ENCODE data around the gene SP6. TPM values are rescaled to one million over a fixed set of nuclear protein-coding genes. Genes with fewer than 3 reads are reported as not detected.

Gene SP6
- total RNA-seq, 1 donor from 2014 or later = 2.5 TPM

GRCh38 chr17:47812146-47812920 lies 38.6 kb downstream of the SP6 start:
- H3K27me3 ChIP-seq (ENCODE audit: control insufficient read depth, insufficient read depth, low read length) = no peaks in the 10 kb centered on the region
- no peak for DNase-seq (ENCODE audit: low read depth)
- no peak for TF ChIP-seq CTCF (IDR thresholded peaks at IDR 0.05; ENCODE audit: insufficient read depth, low read length, poor library complexity, severe bottlenecking)
- H3K36me3 ChIP-seq (ENCODE audit: control insufficient read depth, insufficient read depth, low read length) = peaks cover 1% of the 10 kb centered on the region
- no peak overlapping the region for H3K4me3 ChIP-seq (ENCODE audit: low read depth, low read length)

DNA sequence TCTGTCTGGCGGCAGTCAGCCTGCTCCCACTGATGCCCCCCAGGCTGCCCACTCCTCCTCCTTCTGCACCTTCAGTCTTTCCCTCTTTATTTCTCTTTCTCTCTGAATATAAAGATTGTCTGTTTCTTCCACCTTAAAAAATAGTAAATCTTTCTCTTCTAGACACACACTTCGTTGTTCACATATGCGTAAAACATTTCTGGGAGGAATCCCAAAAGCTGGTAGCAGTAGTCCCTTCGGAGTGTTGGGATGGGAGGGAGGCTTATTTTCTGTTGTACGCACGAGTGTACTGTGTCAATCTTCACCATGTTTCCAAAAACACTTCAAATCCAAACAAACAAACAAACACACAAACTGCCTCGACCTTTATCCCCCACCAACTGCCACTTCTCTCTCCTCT lies 39.3 kb downstream of the SP6 start:
- TF ChIP-seq CTCF (IDR thresholded peaks at IDR 0.05; ENCODE audit: insufficient read depth, low read length, poor library complexity, severe bottlenecking) = no peak
- Histone ChIP-seq H3K4me3 (ENCODE audit: low read depth, low read length) (no peak overlapping the region), H3K36me3 (ENCODE audit: control insufficient read depth, insufficient read depth, low read length) (peaks cover 1% of the 10 kb centered on the region), H3K27me3 (ENCODE audit: control insufficient read depth, insufficient read depth, low read length) (no peaks in the 10 kb centered on the region)
- no peak for DNase-seq (ENCODE audit: low read depth)

- H3K4me3 ChIP-seq (ENCODE audit: low read depth, low read length) = no peak overlapping the region
- no peaks in the 10 kb centered on the region for H3K27me3 ChIP-seq (ENCODE audit: control insufficient read depth, insufficient read depth, low read length)
- no peak for DNase-seq (ENCODE audit: low read depth)
- TF ChIP-seq CTCF (IDR thresholded peaks at IDR 0.05; ENCODE audit: insufficient read depth, low read length, poor library complexity, severe bottlenecking) = no peak
- H3K36me3 ChIP-seq (ENCODE audit: control insufficient read depth, insufficient read depth, low read length) = peaks cover 1% of the 10 kb centered on the region
Observed at GRCh38 chr17:47810901-47811635, 39.9 kb downstream of the SP6 start.

DNA sequence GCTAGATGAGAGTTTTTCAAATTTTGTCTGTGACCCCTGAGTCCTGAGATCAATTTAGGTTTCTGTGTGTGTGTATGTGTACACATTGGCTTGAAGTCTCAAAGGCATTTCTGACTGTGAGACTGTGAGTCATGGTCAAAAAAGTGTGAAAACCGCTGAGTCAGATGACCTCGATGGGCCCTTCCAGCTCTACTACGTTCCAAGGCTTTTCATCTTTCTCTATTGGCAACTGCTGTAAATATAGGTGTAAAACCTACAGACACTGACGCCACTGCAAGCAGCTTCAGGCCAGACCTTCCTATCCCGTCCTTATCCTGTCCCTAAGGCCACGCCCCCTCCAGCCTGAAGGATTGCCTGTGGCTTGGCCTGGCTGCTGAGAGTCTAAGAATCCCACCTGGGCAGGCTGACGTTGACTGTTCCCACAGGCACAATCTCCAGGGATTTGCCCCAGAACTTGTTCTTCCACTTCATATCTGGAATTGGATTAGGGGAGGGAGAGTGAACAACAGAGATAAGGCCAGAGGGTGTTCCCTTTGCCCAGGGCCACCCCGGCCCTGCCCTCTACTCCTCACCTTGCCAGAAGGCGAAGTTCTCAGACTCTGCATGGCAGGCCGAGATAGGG lies 40.7 kb downstream of the SP6 start:
- DNase-seq (ENCODE audit: low read depth) = peak; percentile 82
- peaks cover 1% of the 10 kb centered on the region for H3K36me3 ChIP-seq (ENCODE audit: control insufficient read depth, insufficient read depth, low read length)
- H3K4me3 ChIP-seq (ENCODE audit: low read depth, low read length) = no peak overlapping the region

DNA sequence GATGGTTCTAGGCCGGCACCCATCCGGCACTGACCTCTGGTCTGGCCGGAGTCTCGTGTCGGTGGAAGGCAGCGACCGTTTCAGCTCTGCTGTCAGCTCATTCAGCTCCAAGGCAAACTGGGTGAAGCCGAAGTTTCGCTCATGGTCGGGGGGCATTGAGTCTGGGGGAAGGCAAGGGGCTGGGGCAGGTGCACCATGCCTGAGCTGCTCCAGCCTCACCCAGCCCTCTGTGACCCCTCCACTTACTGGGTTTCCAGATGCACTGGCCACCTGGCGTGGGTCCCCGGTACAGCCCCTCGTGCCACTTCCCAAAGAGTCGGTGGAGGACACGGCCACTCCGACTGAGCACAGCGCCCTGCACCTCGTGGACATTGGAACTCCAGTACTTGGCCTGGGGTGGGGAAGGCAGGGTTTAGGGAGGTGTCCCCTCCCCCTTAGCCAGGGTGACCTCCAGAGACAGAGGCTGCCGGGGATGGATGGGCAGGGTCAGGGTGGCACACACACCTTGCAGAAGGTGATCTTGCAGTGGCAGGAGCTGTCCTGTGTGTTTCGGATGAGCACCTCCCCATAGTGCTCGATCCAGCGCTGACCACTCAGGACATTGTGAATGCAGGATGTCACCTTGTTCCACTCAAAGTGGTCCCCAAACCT lies 42.0 kb downstream of the SP6 start:
- no peak overlapping the region for H3K4me3 ChIP-seq (ENCODE audit: low read depth, low read length)
- H3K36me3 ChIP-seq (ENCODE audit: control insufficient read depth, insufficient read depth, low read length) = peaks cover 1% of the 10 kb centered on the region
- TF ChIP-seq CTCF (IDR thresholded peaks at IDR 0.05; ENCODE audit: insufficient read depth, low read length, poor library complexity, severe bottlenecking) = no peak
- DNase-seq (ENCODE audit: low read depth) = no peak
- H3K27me3 ChIP-seq (ENCODE audit: control insufficient read depth, insufficient read depth, low read length) = no peaks in the 10 kb centered on the region

More for the DNA sequence above, 40.7 kb downstream of the SP6 start:
- no peak for TF ChIP-seq CTCF (IDR thresholded peaks at IDR 0.05; ENCODE audit: insufficient read depth, low read length, poor library complexity, severe bottlenecking)
- H3K27me3 ChIP-seq (ENCODE audit: control insufficient read depth, insufficient read depth, low read length) = no peaks in the 10 kb centered on the region
